Measurements from ENCODE around the gene SCFD2.
"Not testable (repeated sequence)": the region's sequence is repeated elsewhere in the genome, so short reads cannot be mapped to it uniquely, and the experiment has no call there.

Gene SCFD2

DNA sequence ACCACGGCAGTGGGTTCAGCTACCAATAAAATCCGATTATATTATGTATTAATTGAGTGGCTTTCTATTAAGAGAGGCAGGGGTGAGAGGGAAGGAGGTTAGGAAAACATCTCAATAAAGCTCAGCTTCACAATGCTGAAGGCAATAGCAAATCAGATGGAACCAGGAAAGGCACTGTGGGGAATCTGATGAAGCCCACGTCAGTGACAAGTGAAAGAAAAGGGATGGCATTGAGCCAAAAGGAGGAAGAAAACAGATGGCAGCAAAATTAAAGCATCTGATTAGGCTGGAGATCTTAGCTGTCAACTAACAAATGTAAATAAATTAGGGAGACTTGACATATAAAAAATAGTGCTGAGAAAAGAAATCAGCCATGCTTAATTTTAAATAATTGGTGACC is 322.8 kb downstream of the SCFD2 start:
- no peak for DNase-seq

DNA sequence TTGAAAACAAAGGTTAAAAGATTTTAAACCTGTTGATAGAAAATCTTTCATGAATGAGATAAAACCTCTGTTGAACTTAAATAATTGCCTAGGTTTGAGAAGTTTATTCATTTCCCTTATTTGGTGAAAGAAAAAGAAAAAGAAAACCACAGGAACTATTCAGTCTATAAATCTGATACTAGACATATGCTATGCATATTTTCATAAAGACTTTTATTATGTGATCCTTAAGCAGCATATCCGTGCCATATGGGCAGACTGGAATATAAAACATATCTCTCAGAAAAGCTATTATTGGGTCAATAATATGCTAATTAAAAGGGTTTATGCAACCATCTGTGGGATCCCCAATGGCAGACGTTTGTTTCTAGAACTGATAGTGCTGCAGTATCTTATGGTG is 325.0 kb downstream of the SCFD2 start:
- DNase-seq: no peak

DNA sequence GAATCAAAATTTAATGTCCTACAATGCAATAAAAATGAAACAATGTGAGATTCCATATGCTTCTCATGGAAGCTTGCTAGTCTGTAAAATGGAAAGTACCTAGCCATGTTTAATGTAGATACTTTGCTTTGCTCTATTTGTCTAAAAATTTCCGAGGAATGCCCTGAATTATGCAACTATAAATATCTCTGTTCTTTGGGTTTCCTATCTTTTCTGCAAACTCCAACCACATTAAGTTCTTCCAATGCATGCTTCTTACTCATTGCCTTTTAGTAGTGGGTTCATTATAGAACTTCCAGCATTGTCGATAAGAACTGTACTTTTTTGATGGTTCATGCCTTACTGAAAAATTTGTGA is 325.4 kb downstream of the SCFD2 start:
- DNase-seq: no peak

DNA sequence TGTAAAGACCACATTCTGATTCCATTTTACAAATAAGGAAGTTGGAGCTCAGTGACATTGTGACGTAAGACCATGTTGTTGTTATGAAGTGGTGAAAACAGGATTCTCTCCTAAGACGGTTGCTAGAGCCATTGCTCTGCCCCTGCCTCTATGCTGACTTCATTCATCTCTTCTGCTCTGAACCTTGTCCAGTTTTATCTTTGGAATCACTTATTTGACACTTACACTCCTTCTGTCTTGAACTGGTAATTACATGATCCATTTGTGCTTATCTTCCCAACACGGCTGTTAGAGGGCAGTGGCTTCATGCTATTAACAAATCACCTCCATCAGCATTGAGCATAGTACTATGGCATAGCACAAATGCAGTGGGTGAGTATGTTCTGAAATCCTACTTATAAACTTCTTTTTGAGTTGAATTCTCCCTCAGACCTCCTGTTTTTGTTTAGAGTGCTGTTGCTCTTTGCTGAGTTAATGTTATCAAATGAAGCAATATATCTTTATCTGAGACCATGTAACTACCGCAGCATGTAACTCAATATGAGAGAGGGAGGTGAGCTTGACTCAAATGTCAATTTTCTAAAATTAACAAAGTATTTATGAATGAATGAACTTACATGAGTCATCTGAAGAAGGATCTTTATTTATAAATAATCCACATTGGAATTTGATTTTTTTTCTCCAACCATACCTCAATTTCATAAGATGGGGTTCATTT is 326.0 kb downstream of the SCFD2 start:
- DNase-seq: no peak

DNA sequence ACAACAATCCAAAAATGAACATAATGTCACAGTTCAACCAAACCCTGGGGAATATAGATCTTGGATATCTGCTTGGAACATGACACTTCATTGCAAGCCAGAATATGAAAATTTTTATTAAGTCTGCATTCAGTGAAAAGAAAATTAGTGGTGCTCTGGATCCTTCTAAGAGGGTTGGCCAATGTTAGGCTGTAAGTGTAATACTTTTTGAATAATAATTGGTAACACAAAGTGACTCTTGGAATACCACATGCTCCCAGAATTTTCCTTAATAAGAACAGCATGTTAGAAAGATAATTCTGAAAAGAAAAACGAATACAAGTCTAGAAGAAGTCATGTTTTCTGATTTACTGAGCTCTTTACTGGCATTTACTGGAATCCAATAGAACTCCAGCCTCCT is 328.0 kb downstream of the SCFD2 start:
- no peak for DNase-seq

DNA sequence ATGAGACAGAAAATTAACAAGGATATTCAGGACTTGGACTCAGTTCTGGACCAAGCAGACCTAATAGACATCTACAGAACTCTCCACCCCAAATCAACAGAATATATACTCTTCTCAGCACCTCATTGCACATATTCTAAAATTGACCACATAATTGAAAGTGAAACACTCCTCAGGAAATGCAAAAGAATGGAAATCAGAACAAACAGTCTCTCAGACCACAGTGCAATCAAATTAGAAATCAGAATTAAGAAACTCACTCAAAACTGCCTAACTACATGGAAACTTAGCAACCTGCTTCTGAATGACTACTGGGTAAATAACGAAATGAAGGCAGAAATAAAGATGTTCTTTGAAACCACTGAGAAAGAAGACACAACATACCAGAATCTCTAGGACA is 333.0 kb downstream of the SCFD2 start:
- DNase-seq: not testable (repeated sequence)

DNA sequence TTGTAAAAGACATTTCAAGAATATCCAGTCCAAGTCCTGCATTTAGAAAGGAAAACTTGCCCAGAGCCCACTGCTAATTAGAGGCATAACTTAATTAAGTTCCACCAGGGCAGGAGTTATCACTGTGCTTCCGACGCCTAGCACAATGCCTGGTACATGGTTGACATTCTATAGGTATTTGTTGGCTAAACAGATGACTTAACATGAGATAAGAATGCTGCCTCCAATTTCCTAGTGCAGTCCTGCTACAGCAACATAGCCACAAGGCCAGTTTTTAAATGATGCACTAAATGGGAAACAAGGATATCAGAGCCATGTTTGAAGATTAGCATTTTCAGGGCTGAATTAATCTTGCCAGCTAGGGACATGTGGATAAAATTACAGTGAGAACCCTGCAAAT is 339.6 kb downstream of the SCFD2 start:
- DNase-seq: no peak

DNA sequence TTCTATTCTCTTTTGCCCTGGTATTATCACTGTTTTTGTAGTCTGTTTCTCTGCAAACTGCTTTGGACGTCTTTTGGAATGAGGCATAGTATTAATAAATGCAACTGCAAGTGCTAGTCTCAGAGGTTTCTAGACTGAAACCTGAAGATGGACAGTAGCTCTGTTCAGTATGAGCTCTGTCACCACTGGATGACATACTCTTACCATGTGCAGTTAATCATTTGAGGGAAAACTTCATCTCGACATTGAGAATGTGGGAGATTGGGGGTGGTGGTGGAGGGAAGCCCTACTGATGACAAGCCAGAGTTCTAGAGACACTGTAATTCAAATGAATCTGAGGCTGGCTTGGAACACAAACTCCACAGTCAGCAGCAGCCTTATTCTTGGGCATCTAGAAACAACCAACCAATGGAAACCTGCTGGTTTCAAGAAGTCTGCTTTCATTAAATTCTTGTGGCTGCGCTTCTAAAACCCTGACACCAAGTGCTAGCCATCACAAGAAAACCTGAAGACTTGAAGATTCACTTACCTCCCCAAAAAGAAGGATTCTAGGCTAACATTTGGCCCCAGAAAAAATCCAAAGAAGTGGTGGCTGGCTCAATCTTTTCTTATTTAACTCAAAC is 342.1 kb downstream of the SCFD2 start:
- DNase-seq: no peak

DNA sequence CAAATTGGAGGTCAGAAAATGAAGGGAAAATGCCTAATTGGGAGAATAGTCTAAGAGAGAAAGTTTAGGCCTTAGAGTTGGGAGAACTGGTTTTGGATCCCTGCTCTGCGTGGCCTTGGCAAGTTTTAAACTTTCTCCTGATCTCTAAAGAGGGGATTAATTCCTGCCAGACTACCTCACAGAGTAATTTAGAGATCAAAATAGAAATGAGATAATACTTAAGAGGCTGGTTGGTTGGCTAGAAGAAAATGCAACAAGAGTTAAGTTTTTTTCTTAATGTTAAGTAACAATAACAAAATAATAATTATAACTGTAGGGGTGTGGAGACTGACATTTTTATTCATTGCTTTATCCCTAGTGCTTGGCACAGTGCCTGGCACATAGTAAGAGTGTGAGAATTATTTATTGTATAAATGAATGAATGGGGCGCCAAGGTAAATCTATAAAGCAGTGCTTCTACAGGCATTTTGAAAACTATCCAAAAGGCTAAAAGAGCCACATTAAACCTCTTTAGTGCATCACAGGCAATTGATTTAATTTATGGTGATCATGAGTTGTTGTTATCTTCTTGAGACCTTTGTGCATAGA is 343.3 kb downstream of the SCFD2 start:
- DNase-seq: no peak

DNA sequence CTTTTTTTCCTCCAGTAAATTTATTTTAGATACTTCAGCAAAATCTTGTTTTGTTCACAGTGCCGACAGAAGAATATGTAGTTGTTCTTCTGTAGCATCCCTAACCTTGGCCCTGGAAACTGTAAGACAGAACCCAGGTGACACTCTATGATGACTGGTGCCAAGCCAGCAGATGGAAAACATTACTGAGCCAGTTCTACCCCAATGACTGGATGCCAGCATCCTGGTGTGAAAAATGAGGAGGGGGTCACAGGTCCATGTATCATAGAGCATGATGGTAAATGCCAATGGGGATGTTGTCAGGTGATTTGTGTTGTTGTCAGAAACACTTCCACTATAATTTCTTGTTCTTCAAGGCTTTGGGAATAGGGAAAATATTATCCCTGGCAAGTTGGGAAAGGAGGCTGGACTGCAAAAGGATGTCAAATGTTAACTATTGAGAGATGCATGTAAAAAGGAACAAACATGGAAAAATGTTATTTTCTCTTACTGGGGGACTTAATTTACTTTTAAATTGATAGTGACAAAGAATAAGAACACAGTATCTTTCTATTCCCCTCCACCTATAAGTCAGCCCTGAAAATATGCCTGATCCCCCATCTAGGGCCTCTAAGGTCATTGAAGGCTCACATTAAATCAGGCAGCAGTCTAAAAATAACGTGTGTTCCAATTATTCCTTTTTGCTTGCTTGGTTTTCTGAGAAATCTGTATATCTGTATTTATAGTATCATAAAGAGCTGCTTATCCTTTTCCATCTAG is 343.9 kb downstream of the SCFD2 start:
- no peak for DNase-seq

DNA sequence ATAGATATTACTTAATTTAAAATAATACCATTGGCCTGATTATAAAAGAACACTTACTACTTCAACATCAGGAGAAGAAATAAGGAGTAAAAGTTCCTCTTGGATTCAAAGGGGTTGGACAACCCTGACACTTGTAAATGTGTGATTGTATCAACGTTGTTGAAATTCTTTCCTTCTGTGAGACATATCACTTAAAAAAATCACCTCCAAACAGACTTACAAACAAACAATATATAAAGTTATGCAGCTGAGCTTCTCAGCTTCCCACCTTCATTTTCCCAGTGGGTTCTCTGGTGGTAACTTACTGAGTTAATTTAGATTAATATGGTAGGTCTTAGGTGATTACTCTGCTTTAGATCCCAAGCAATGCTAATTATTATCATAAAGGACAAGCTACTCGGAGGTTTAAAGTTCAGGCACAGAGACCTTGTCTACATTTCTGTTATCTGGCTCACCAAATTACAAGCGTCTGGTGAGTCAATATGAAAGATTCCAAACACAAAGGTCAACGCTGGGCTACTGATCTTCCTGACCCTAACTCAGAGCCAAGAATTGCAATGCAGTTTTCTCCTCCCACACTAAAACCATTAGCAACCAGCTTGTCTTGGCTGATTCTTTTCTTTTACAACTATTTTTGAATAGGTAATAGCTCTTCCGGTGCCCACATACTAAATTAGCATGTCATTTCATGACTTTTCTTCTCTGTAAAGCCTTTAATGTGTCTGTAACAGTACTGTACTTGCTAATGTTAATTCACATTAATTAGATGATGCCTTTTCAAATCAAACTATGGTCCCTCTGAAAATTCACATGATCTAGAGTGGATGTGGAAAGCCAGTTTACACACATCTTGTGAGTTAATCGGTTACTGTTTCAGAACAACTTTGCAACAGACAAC is 346.1 kb downstream of the SCFD2 start:
- no peak for DNase-seq

DNA sequence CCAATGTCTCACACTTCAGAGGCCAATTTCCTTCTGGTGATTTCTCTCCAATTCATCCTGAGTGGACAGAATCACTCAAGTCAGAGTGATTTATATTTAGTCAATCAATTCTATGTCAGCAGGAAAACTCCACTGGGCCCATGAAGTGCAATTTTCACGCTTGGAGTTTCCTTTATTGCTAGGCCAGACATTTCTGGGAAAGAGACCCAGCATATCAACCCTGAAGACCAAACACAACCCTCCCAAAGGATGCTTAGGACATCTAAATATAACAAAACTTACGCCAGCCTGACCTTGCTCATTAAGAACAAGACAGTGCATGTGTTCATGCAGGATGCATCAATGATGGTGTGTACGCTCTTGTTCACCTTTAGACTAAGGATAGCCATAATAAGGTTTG is 347.4 kb downstream of the SCFD2 start:
- no peak for DNase-seq

DNA sequence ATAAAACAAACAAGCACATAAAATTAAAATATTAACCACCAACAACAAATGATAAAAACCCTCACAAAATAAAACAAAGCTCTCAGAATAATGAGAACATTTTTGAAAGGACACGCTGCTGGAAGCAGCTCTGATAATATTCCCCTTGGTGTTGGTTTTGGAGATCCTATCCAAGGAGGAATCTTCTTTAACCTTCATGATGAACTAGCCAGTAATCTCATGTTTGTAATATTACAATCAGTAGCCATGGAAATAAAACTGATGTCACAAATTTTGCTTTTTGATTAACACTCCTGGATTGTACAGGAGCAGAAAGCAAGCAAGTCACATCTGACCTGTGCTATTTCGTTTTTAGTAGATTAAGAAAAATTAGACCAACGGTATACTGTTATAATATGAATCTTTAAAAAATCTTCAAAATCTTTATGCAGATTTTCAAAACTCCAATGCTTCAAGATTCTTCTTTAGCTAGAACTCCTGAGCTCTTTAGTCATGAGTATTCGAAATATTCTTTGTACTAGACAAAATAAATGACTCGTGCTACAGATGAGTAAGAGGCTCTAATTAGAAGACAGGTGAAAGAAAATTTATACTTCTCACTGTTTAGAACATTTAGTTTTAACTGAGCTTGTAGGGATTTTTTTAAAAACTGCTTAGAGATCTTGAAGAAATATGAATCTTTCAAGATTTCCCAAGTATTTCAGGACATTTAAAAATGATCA is 349.6 kb downstream of the SCFD2 start:
- DNase-seq: no peak

DNA sequence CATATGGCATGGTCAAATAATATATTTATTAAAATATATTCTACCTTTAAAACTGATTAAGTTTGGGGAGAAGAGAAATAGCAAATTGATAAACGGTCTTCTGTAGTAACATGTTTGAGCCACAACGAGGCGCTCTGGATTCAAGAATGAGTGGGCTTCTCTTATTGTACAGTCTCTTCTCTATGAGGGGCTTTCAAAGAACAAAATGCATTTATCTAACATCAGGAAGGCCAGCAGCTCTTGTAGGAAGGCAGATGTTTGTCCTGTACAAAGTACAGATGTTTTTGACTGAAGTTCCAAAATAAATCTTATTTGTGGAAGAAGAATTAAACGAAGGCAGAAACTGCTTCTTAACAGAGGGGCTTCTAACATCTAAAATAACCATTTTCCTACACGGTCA is 350.2 kb downstream of the SCFD2 start:
- DNase-seq: peak; percentile 64

DNA sequence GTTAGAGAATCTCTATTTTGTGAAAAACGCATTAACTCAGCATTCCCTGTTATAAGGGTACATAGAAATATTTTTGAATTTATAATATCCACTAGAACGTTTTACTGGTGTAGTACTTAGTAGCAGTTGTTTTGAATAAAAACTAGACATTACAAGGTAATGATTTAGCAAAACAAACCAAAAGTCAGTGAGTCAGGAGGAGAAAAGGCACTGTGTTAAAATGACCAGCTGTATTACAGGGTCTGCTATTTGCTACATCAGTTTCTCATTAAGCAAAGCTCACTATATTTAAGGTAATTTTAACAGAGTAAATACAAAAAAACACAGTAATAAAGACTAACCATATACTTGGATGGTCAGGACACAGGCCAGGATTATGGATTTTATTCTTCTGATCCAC is 351.0 kb downstream of the SCFD2 start:
- no peak for DNase-seq

DNA sequence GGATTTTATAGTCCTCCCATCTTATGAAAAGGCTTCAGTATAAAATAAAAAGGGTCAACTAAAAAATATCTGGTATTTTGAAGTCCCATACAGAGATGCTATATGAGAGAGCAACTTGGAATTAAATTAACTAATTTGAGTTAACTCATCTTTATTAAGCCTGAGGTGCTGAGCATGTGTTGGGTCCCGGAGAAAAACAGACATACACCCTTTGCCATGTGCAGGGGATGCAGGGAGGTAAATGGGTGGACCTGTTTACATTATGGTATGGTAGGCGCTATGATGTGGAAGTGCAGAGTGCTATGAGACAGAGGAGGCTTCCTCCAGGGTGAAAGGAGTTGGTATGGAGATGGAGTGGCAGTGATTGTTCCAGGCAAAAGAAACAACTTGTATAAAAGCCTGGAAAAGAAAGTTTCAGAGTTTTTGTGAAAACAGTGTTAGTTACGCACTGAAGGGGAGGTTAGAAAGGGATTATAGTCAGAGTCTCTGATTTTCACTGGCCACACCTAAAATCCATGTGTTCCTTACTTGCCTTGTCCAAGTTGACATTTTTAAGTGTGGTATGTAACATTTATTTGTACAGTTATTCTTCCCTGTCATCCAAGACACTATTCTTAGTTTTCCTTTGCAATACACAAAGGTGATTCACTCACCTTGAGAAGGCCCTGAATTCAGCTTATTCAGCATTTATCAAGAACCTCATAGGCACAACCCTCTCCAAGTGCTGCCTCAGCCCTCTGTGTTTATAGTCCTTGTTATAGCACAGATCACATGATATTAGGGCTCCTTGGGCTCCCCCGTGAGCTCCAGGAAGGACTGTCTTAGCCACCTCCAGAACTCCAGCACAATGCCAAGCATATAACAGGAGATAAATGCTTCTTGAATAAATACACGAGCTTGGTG is 351.7 kb downstream of the SCFD2 start:
- no peak for DNase-seq

DNA sequence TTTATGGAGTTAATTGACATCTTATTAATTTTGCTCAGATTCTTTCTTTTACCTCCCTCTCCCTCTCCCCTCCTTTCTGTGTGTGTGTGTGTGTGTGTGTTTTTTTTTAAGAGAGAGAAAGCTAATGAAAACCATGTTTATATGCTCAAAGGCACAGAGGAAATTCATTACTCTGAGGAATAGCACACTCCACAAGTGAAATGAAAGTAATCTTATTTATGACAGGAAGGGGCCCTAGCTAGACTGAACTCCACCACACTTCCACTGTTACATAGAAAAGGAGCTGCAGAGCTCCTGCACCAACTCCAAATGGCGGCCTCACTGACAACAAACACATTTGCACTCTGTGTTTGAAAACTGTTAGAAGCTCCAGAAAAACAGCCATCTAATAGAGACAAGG is 353.1 kb downstream of the SCFD2 start:
- no peak for DNase-seq

DNA sequence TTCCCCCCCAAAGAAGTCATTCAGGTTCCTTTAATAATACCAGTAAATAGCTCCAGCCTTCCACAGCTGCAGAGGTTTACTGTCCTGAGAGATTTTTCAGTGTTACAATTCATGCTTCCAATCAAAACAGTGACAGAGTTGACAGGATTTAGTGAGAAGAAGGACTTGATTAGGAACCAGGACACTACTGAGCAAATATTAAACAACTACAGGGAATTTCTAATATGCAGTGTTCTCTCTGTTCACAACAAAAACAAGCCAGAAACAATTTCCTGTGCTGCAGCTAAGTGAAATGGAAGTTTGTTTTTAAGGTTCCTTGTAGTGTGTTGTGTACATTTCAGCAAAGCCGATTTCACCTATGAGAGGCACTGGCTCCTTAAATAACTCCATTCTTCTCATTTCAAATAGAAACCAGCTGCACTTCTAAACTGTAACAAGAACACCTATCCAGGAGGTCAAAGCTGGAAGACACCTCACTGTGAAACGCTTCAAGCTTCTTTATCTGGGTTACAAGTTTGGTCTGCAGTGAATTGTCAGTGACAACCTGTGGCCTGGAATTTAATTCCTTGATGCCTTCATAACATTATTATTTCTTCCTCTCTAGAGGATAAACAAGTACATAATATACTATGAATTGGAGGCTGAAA is 354.5 kb downstream of the SCFD2 start:
- no peak for DNase-seq

DNA sequence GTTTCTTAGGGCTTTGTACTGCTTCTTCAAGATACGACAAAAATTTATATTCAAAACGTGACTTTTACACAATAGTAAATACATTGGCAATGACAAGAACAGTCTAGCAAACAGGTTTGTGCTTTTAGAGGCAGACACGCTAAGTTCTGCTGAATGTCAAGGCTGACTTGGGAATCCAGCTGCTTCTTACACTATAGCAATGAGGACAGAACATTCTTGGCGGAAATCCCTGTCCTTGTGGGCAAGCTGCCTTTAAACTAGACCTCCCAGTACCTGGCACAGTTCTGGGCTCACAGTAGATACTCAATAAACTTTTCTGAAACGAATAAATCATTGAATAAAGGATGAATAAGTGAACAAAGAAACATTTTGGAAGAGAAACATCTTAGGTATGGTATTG is 355.5 kb downstream of the SCFD2 start:
- peak; percentile 68 for DNase-seq

DNA sequence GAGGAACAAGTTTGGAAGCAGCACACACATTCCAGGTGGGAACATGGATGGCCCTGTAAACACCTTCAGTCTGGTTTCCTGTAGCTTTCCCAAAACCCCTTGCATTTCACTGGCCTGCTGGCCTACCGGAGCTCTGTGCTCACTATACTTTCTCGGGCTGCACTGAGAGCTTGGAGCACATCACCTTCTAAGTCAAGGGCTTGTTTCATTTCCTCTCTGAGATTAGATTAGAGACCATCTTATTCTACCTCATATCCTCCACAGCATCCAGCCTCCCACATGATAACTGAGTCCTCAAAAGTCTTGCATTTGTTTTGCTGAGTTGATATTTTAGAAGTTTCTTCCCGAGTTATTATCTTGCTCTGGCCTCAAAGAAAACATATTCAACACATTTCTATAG is 356.0 kb downstream of the SCFD2 start:
- DNase-seq: no peak

DNA sequence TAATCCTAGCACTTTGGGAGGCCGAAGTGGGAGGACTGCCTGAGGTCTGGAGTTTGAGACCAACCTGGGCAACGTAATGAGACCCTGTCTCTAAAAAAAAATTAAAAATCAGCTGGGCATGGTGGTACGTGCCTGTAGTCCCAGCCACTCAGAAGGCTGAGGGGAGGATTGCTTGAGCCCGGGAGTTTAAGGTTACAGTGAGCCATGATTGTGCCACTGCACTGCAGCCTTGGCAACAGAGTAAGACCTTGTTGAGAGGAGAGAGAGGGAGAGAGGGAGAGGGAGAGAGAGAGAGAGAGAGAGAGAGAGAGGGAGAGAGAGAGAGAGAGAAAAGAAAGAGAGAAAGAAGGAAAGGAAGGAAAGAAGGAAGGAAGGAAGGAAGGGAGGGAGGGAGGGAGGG is 358.8 kb downstream of the SCFD2 start:
- DNase-seq: no peak

Measured in right hindlimb (tissue), 1 donor.